Measurements from ENCODE around the gene CNTNAP2. TPM values are rescaled to one million over a fixed set of nuclear protein-coding genes. Genes with fewer than 3 reads are reported as not detected.
A peak's percentile ranks its signal among the peaks of the same experiment; 100 is the strongest.
"Not testable (repeated sequence)": the region's sequence is repeated elsewhere in the genome, so short reads cannot be mapped to it uniquely, and the experiment has no call there.

Gene CNTNAP2
- total RNA-seq, 2 donors from 2014 or later: not detected

GRCh38 chr7:148434181-148434757 lies 2317.7 kb downstream of the CNTNAP2 start:
- no peaks in the 10 kb centered on the region for H3K9me3 Mint-ChIP-seq
- no peak overlapping the region for H3K27ac Mint-ChIP-seq
- no peaks in the 10 kb centered on the region for H3K36me3 Mint-ChIP-seq
- no peak overlapping the region for H3K4me3 Mint-ChIP-seq
- no peaks in the 10 kb centered on the region for H3K4me1 Mint-ChIP-seq (ENCODE audit: low read depth in 2 of 2)
- DNase-seq (ENCODE audit: low spot score) (no peak), ATAC-seq (no peak)
- H3K27me3 Mint-ChIP-seq: peaks cover 1 to 5% of the 10 kb centered on the region in 2 donors

DNA sequence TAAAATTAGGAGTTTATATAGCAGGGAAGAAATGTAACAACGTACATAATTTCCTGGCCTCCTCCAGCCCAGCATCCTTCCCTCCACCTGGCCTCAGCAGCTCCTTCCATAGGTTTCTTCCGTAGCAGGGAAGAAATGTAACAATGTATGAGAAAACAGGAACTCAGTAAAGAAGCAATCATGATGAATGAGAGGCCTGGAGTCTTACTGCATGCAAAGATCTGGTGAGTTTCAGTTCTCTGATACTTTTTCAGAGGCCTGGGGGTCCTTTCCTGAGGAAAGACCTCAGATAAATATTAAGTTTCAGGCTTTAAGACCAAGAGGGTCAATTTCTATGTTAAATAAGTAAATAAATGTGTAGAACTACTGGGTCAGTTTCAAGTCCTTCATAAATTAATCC lies 2318.3 kb downstream of the CNTNAP2 start:
- Mint-ChIP-seq H3K36me3 (no peaks in the 10 kb centered on the region), H3K4me1 (ENCODE audit: low read depth in 2 of 2) (no peaks in the 10 kb centered on the region), H3K27ac (no peak overlapping the region), H3K9me3 (no peaks in the 10 kb centered on the region), H3K4me3 (no peak overlapping the region), H3K27me3 (peaks cover 3 to 5% of the 10 kb centered on the region in 2 donors)
- ATAC-seq: no peak
- DNase-seq (ENCODE audit: low spot score): no peak

GRCh38 chr7:148435715-148436114 lies 2319.1 kb downstream of the CNTNAP2 start:
- DNase-seq (ENCODE audit: low spot score) (no peak), ATAC-seq (no peak)
- no peak overlapping the region for H3K27ac Mint-ChIP-seq
- H3K4me3 Mint-ChIP-seq: no peak overlapping the region
- H3K36me3 Mint-ChIP-seq: no peaks in the 10 kb centered on the region
- peaks cover 3 to 7% of the 10 kb centered on the region in 2 donors for H3K27me3 Mint-ChIP-seq
- no peaks in the 10 kb centered on the region for H3K4me1 Mint-ChIP-seq (ENCODE audit: low read depth in 2 of 2)
- H3K9me3 Mint-ChIP-seq: no peaks in the 10 kb centered on the region

DNA sequence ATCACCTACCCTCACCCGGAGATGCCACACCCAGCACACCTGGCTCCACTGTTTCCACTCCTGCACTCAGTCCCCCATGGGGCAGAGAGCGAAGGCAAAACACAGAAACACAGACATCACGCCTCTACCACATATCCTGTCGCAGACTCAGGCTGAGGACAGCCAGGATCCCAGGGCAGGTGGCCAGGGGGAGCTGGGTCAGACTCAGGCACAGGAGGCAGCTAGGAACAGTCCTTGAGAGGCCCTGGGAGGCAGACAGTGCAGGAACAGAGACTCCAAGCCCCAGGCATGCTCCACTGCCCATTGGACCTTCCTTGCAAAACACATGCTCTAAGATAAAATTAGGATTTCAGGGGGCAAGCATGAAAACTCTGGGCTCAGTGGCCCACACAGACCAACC lies 2319.5 kb downstream of the CNTNAP2 start:
- Mint-ChIP-seq H3K27ac (no peak overlapping the region), H3K36me3 (no peaks in the 10 kb centered on the region), H3K4me3 (no peak overlapping the region), H3K9me3 (no peaks in the 10 kb centered on the region), H3K27me3 (peaks cover 3 to 9% of the 10 kb centered on the region in 2 donors), H3K4me1 (ENCODE audit: low read depth in 2 of 2) (no peaks in the 10 kb centered on the region)
- DNase-seq (ENCODE audit: low spot score) (no peak), ATAC-seq (peak in 1 of 2 donors; percentile 14)

- Mint-ChIP-seq H3K4me1 (ENCODE audit: low read depth in 2 of 2) (no peaks in the 10 kb centered on the region), H3K9me3 (no peaks in the 10 kb centered on the region), H3K4me3 (no peak overlapping the region), H3K27me3 (peaks cover 3 to 13% of the 10 kb centered on the region in 2 donors), H3K36me3 (no peaks in the 10 kb centered on the region), H3K27ac (no peak overlapping the region)
- no peak for DNase-seq (ENCODE audit: low spot score)
- no peak for ATAC-seq
These were observed 2320.0 kb downstream of the CNTNAP2 start for GRCh38 chr7:148436571-148436970.

DNA sequence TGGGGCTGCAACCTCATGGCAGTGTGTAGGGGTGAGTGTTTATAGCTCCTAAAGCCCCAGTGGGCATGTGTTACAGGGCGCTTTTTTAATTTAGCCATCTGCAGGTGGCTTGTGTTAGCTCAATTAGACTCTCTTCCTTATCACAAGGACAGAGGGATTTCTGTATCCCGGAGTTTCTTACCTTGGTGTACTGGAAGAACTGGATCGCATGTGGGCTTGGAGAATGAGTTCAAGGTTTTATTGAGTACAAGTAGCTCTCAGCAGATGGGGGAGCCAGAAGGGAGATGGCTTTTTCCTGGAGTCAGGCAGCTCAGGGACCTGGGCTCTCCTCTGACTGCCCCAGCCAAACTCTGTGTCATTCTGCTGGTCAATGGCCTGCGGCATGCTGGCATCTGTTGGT lies 2320.4 kb downstream of the CNTNAP2 start:
- H3K36me3 Mint-ChIP-seq: no peaks in the 10 kb centered on the region
- no peak for ATAC-seq

GRCh38 chr7:148442141-148442655 lies 2325.6 kb downstream of the CNTNAP2 start:
- ATAC-seq: no peak
- no peak for DNase-seq (ENCODE audit: low spot score)
- peaks cover 0 to 7% of the 10 kb centered on the region in 2 donors for H3K4me1 Mint-ChIP-seq (ENCODE audit: low read depth in 2 of 2)
- no peak overlapping the region for H3K27ac Mint-ChIP-seq
- no peaks in the 10 kb centered on the region for H3K36me3 Mint-ChIP-seq
- H3K9me3 Mint-ChIP-seq: no peaks in the 10 kb centered on the region
- H3K27me3 Mint-ChIP-seq: peaks cover 3 to 15% of the 10 kb centered on the region in 2 donors
- H3K4me3 Mint-ChIP-seq: no peak overlapping the region

More for the DNA sequence above, 2320.4 kb downstream of the CNTNAP2 start:
- Mint-ChIP-seq H3K4me3 (no peak overlapping the region), H3K9me3 (no peaks in the 10 kb centered on the region), H3K4me1 (ENCODE audit: low read depth in 2 of 2) (no peaks in the 10 kb centered on the region), H3K27ac (no peak overlapping the region), H3K27me3 (peaks cover 3 to 15% of the 10 kb centered on the region in 2 donors)
- DNase-seq (ENCODE audit: low spot score): no peak

- H3K27ac Mint-ChIP-seq: no peak overlapping the region
- ATAC-seq: no peak
- H3K9me3 Mint-ChIP-seq: no peaks in the 10 kb centered on the region
- no peaks in the 10 kb centered on the region for H3K36me3 Mint-ChIP-seq
- H3K4me1 Mint-ChIP-seq (ENCODE audit: low read depth in 2 of 2): peaks cover 0 to 14% of the 10 kb centered on the region in 2 donors
- H3K4me3 Mint-ChIP-seq: no peak overlapping the region
- DNase-seq (ENCODE audit: low spot score): no peak
- H3K27me3 Mint-ChIP-seq: peaks cover 0 to 15% of the 10 kb centered on the region in 2 donors
These were observed 2326.3 kb downstream of the CNTNAP2 start for GRCh38 chr7:148442933-148443332.

DNA sequence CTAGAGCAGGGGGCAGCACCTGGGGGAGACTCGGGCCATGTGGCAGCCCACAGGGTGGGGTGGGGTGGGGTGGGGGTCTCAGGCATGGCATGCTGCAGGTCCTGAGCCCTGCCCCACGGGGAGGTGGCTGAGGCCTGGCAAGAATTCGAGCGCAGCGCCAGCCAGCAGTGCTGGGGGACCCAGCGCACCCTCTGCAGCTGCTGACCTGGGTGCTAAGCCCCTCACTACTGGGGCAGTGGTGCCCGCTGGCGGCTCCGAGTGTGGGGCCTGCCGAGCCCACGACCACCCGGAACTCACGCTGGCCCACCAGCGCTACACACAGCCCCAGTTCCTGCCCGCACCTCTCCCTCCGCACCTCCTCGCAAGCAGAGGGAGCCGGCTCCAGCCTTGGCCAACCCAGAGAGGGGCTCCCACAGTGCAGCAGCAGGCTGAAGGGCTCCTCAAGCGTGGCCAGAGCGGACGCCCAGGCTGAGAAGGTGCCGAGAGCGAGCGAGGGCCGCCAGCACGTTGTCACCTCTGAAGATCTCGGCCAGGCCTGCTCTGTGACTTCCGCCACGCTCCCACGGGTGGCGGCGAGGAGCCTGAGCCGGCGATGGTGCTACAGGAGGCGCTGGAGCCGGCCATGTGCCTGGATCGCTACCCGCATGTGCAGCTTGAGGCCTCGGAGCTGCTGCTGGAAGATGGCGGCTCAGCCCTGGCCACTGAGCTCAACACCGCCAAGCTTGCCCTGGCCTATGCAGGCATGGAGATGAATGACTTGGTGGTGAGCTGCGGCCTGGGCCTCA lies 2328.9 kb downstream of the CNTNAP2 start:
- no peak for DNase-seq (ENCODE audit: low spot score)
- no peak overlapping the region for H3K27ac Mint-ChIP-seq
- peaks cover 0 to 8% of the 10 kb centered on the region in 2 donors for H3K27me3 Mint-ChIP-seq
- H3K4me3 Mint-ChIP-seq: no peak overlapping the region
- H3K36me3 Mint-ChIP-seq: no peaks in the 10 kb centered on the region
- peak in 1 of 2 donors; percentile 20 for ATAC-seq
- H3K9me3 Mint-ChIP-seq: no peaks in the 10 kb centered on the region
- H3K4me1 Mint-ChIP-seq (ENCODE audit: low read depth in 2 of 2): peaks cover 3 to 14% of the 10 kb centered on the region in 2 donors

DNA sequence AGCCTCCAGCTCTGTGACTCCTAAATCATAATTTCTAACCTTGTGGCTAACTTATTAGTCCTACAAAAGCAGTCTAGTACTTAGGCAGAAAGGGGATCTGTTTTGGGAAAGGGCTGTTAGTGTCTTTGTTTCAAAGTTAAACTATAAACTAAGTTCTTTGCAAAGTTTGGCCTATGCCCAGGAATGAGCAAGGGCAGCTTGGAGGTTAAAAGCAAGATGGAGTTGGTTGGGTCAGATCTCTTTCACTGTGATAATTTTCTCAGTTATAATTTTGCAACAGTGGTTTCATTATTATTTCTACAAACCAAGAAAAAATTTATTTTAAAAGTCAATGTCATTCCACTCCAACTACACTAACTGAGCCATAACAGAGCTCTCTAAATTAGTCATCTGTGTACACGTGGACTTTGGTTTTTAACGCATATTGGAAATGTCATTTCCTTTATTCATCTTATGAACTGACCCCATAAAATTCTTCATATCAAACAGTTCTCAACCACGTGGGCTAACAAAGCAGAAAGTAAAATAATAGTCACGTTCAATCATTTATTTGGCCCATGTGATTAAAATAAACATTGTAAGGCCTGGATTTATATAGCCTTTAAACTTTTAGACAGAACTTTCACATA lies 2330.7 kb downstream of the CNTNAP2 start:
- Mint-ChIP-seq H3K9me3 (no peaks in the 10 kb centered on the region), H3K4me3 (peak overlapping the region; percentile 36), H3K4me1 (ENCODE audit: low read depth in 2 of 2) (peaks cover 3 to 14% of the 10 kb centered on the region in 2 donors), H3K27ac (peak overlapping the region; percentile 7 to 64), H3K36me3 (no peaks in the 10 kb centered on the region), H3K27me3 (peaks cover 0 to 2% of the 10 kb centered on the region in 2 donors)
- ATAC-seq: peak; percentile 72 to 85
- no peak for DNase-seq (ENCODE audit: low spot score)

GRCh38 chr7:148451526-148451925 lies 2334.9 kb downstream of the CNTNAP2 start:
- not testable (repeated sequence) for DNase-seq (ENCODE audit: low spot score); ATAC-seq; H3K4me3 Mint-ChIP-seq; H3K36me3 Mint-ChIP-seq; H3K9me3 Mint-ChIP-seq; H3K27ac Mint-ChIP-seq
- Mint-ChIP-seq H3K27me3 (peaks cover 9 to 10% of the 10 kb centered on the region in 2 donors), H3K4me1 (ENCODE audit: low read depth in 2 of 2) (peaks cover 3 to 14% of the 10 kb centered on the region in 2 donors)

- no peak overlapping the region for H3K4me3 Mint-ChIP-seq
- peaks cover 9 to 10% of the 10 kb centered on the region in 2 donors for H3K27me3 Mint-ChIP-seq
- no peaks in the 10 kb centered on the region for H3K36me3 Mint-ChIP-seq
- H3K27ac Mint-ChIP-seq: no peak overlapping the region
- H3K4me1 Mint-ChIP-seq (ENCODE audit: low read depth in 2 of 2): no peaks in the 10 kb centered on the region
- DNase-seq (ENCODE audit: low spot score) (no peak), ATAC-seq (peak; percentile 43 to 50)
- H3K9me3 Mint-ChIP-seq: no peaks in the 10 kb centered on the region
These were observed 2339.8 kb downstream of the CNTNAP2 start for GRCh38 chr7:148456351-148456750.

- H3K4me3 Mint-ChIP-seq: no peak overlapping the region
- ATAC-seq: peak; percentile 31 to 45
- no peak for DNase-seq (ENCODE audit: low spot score)
- no peak overlapping the region for H3K27ac Mint-ChIP-seq
- H3K4me1 Mint-ChIP-seq (ENCODE audit: low read depth in 2 of 2): no peaks in the 10 kb centered on the region
- no peaks in the 10 kb centered on the region for H3K9me3 Mint-ChIP-seq
- peaks cover 8 to 9% of the 10 kb centered on the region in 2 donors for H3K27me3 Mint-ChIP-seq
- no peaks in the 10 kb centered on the region for H3K36me3 Mint-ChIP-seq
These were observed 2340.8 kb downstream of the CNTNAP2 start for GRCh38 chr7:148457310-148457921.
